Endothelial cell of umbilical vein (primary cell): ENCODE results near the gene KCNH5. TPM values are rescaled to one million over a fixed set of nuclear protein-coding genes. Genes with fewer than 3 reads are reported as not detected.

ENCODE experiments used
- BruUV-seq: library from RNA; stranded (reverse); fragments of 400-500 nt; replicated peaks from 2 replicates; lab custom pipeline; 2021; lab: Mats Ljungman, UMichigan
- CTCF ChIA-PET: fragments of 300-600, 350-600 bp; sonication (Branson Sonifier 250); formaldehyde crosslinking; loops from one replicate; lab custom pipeline; 2021; ENCODE audit warnings: antibody characterized with exemption, inconsistent platforms; lab: Charles Lee
- POLR2A ChIA-PET: fragments of 300-600, 350-600 bp; sonication (Branson Sonifier 250); formaldehyde crosslinking; loops from one replicate; lab custom pipeline; 2021; ENCODE audit warnings: antibody characterized with exemption, inconsistent platforms; lab: Charles Lee
- DNase-seq: peaks from one replicate; pipeline ENCODE4 v3.0.0-alpha.2; 2011; ENCODE audit warnings: low read depth, low spot score
- FAIRE-seq: peaks from 2 replicates; lab custom pipeline; 2011; peaks lifted over from hg19 to GRCh38; lab: Jason Lieb, UNC
- H2AFZ ChIP-seq: 2 replicates; pipeline ENCODE4 v1.6.0; 2012; ENCODE audit warnings: low read depth, low read length, control low read depth, inconsistent platforms
- H3K27ac ChIP-seq: 2 replicates; pipeline ENCODE4 v1.5.1; 2011; ENCODE audit warnings: low read depth, mild to moderate bottlenecking, control low read depth, low read length, moderate library complexity; ENCODE audit not compliant: insufficient read depth
- H3K27me3 ChIP-seq, 2 experiments: 2 replicates each; pipeline versions ENCODE4 v1.6.0 to v1.6.1; 2011; ENCODE audit warnings: low read length in 2 of 2, mixed read lengths in 1 of 2; ENCODE audit not compliant: control insufficient read depth in 2 of 2, insufficient read depth in 2 of 2
- H3K36me3 ChIP-seq, 2 experiments: 2 replicates in 1 of 2; 3 replicates in 1 of 2; pipeline ENCODE4 v1.5.1; 2011; ENCODE audit warnings: low read length in 2 of 2, mild to moderate bottlenecking in 1 of 2, moderate library complexity in 1 of 2; ENCODE audit not compliant: control insufficient read depth in 2 of 2, insufficient read depth in 2 of 2; ENCODE audit errors: extremely low read depth in 1 of 2
- H3K4me1 ChIP-seq: 3 replicates; pipeline ENCODE4 v1.5.1; 2011; ENCODE audit warnings: mild to moderate bottlenecking, low read length; ENCODE audit not compliant: control insufficient read depth, insufficient read depth; ENCODE audit errors: extremely low read depth
- H3K4me2 ChIP-seq: 2 replicates; pipeline ENCODE4 v1.6.1; 2011; ENCODE audit warnings: low read length, control low read depth, mixed read lengths; ENCODE audit not compliant: insufficient read depth
- H3K4me3 ChIP-seq, 3 experiments: fragments of 200-600 bp in 1 of 3; sonication (generic), shearing (Covaris generic) in 1 of 3; replicated peaks in 1 of 3; 2 replicates each; pipeline ENCODE4 v1.5.1; 2011 to 2016; ENCODE audit warnings: control low read depth in 3 of 3, low read length in 3 of 3, mild to moderate bottlenecking in 2 of 3, inconsistent platforms in 1 of 3, low read depth in 1 of 3, moderate library complexity in 1 of 3; ENCODE audit not compliant: insufficient read depth in 1 of 3
- H3K79me2 ChIP-seq: 2 replicates; pipeline ENCODE4 v1.6.0; 2012; ENCODE audit warnings: low read length, inconsistent platforms; ENCODE audit not compliant: control insufficient read depth, insufficient read depth
- H3K9ac ChIP-seq: replicated peaks from 2 replicates; pipeline ENCODE3; 2011; ENCODE audit warnings: low read length, control low read depth; ENCODE audit not compliant: insufficient read depth; ENCODE audit errors: extremely low read depth
- H3K9me1 ChIP-seq: replicated peaks from 3 replicates; pipeline ENCODE4 v1.6.0; 2011; ENCODE audit warnings: mild to moderate bottlenecking, low read length; ENCODE audit not compliant: control insufficient read depth, insufficient read depth; ENCODE audit errors: extremely low read depth
- H3K9me3 ChIP-seq: replicated peaks from 2 replicates; pipeline ENCODE4 v1.5.1; 2012; ENCODE audit warnings: low read length, inconsistent platforms; ENCODE audit not compliant: control insufficient read depth, insufficient read depth
- H4K20me1 ChIP-seq: replicated peaks from 2 replicates; pipeline ENCODE3; 2011; ENCODE audit warnings: mild to moderate bottlenecking, low read length; ENCODE audit not compliant: control insufficient read depth, insufficient read depth; ENCODE audit errors: extremely low read depth
- CTCF ChIP-seq, 2 donors: IDR thresholded peaks; 1 replicate in 1 of 2; 2 replicates in 1 of 2; pipeline ENCODE4 v1.5.1; 2011; ENCODE audit warnings: low read length in 2 of 2, mild to moderate bottlenecking in 2 of 2, moderate library complexity in 2 of 2, control low read depth in 1 of 2, inconsistent platforms in 1 of 2, low read depth in 1 of 2; ENCODE audit not compliant: insufficient read depth in 1 of 2; ENCODE audit errors: extremely low read depth in 1 of 2
- EZH2 ChIP-seq: IDR thresholded peaks from 2 replicates; pipeline ENCODE4 v1.6.1; 2012; ENCODE audit warnings: borderline replicate concordance, low read depth, mild to moderate bottlenecking, moderate library complexity, low read length, inconsistent platforms; ENCODE audit not compliant: severe bottlenecking
- FOS ChIP-seq: IDR thresholded peaks from 2 replicates; pipeline ENCODE4 v1.6.1; 2011; ENCODE audit warnings: mild to moderate bottlenecking, low read length, moderate library complexity, borderline replicate concordance; ENCODE audit not compliant: insufficient read depth
- GATA2 ChIP-seq: IDR thresholded peaks from 2 replicates; pipeline ENCODE4 v1.7.0; 2011; ENCODE audit warnings: low read depth, mild to moderate bottlenecking, moderate library complexity, mixed read lengths, low read length; ENCODE audit not compliant: insufficient read length, insufficient read depth
- JUN ChIP-seq: IDR thresholded peaks from 2 replicates; pipeline ENCODE4 v1.6.1; 2011; ENCODE audit warnings: borderline replicate concordance, low read depth; ENCODE audit not compliant: insufficient read length, insufficient read depth
- MYC ChIP-seq: IDR thresholded peaks from one replicate; pipeline ENCODE4 v1.6.1; 2011; ENCODE audit warnings: mild to moderate bottlenecking, low read depth, low read length
- POLR2A ChIP-seq: IDR thresholded peaks from 2 replicates; pipeline ENCODE4 v1.6.1; 2012; ENCODE audit warnings: low read depth, mild to moderate bottlenecking, control low read depth, low read length
- POLR2AphosphoS5 ChIP-seq: IDR thresholded peaks from 2 replicates; pipeline ENCODE4 v1.6.1; 2012; ENCODE audit warnings: low read depth, mild to moderate bottlenecking, control low read depth, low read length, moderate library complexity; ENCODE audit not compliant: insufficient read depth
- dilution Hi-C: fragments of 300-500 bp; cut with MboI; formaldehyde crosslinking; loops from one replicate; pipeline ENCODE4 v1.15.0; 2019; ENCODE audit warnings: low sequenced_read_pairs; ENCODE audit not compliant: extremely low pct_ligation_motif_present
- intact Hi-C: fragments of 100-400 bp; cut with micrococcal nuclease; formaldehyde crosslinking; loops from one replicate; pipeline ENCODE4 v1.10.0; 2022
- polyA plus RNA-seq, 4 experiments: library from polyadenylated mRNA; depleted of rRNA in 3 of 4; stranded (reverse) in 3 of 4; unstranded in 1 of 4; fragments of >200 nt; gene quantifications; 2 replicates each; pipeline versions ENCODE4 v1.2.1 to v1.2.3, GENCODE V29; 2011 to 2012; ENCODE audit warnings: missing spikeins in 1 of 4
- total RNA-seq: library from RNA; stranded (reverse); gene quantifications from 2 replicates; pipeline ENCODE4 v1.2.3, GENCODE V29; 2021
- TF ChIP-seq, protein P1 (sequence below): IDR thresholded peaks from 2 replicates; pipeline ENCODE4 v1.6.1; 2011; ENCODE audit not compliant: insufficient read depth, insufficient read length

Gene KCNH5
- total and polyA plus RNA-seq, 2 donors (not counting 3 experiments of a cell fraction or from before 2014, with no cell fraction given), result not detected

- Histone ChIP-seq H3K4me1 (no peaks in the 10 kb centered on the region), H2AFZ (no peak overlapping the region), H3K27ac (no peak overlapping the region), H3K9me1 (no peaks in the 10 kb centered on the region), H3K4me2 (no peak overlapping the region), H3K9me3 (no peaks in the 10 kb centered on the region), H4K20me1 (no peaks in the 10 kb centered on the region), H3K4me3 (no peak overlapping the region), H3K9ac (no peak overlapping the region), H3K36me3 (no peaks in the 10 kb centered on the region), H3K79me2 (no peaks in the 10 kb centered on the region), H3K27me3 (no peaks in the 10 kb centered on the region)
- CTCF ChIA-PET, result no interaction called here
- DNase-seq, result no peak
- intact Hi-C loops, result no loop called here
- no TSS peak for BruUV-seq
- no peak for FAIRE-seq
- POLR2A ChIA-PET, result no interaction called here
- TF ChIP-seq EZH2 (no peak), CTCF (IDR thresholded peaks at IDR 0.05; ENCODE audit: extremely low read depth in 1 of 2, insufficient read depth in 1 of 2, low read depth in 1 of 2, low read length in 2 of 2) (no peak), POLR2A (no peak), FOS (no peak), GATA2 (no peak), JUN (no peak), MYC (no peak), POLR2AphosphoS5 (no peak)
- TF ChIP-seq, protein P1, sequence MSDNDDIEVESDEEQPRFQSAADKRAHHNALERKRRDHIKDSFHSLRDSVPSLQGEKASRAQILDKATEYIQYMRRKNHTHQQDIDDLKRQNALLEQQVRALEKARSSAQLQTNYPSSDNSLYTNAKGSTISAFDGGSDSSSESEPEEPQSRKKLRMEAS, result no peak
- dilution Hi-C loops, result no loop called here
These were observed 370.6 kb downstream of the KCNH5 start for GRCh38 chr14:62674563-62675237.
